ENCODE results near the gene EEFSEC.

EEFSEC gene

DNA sequence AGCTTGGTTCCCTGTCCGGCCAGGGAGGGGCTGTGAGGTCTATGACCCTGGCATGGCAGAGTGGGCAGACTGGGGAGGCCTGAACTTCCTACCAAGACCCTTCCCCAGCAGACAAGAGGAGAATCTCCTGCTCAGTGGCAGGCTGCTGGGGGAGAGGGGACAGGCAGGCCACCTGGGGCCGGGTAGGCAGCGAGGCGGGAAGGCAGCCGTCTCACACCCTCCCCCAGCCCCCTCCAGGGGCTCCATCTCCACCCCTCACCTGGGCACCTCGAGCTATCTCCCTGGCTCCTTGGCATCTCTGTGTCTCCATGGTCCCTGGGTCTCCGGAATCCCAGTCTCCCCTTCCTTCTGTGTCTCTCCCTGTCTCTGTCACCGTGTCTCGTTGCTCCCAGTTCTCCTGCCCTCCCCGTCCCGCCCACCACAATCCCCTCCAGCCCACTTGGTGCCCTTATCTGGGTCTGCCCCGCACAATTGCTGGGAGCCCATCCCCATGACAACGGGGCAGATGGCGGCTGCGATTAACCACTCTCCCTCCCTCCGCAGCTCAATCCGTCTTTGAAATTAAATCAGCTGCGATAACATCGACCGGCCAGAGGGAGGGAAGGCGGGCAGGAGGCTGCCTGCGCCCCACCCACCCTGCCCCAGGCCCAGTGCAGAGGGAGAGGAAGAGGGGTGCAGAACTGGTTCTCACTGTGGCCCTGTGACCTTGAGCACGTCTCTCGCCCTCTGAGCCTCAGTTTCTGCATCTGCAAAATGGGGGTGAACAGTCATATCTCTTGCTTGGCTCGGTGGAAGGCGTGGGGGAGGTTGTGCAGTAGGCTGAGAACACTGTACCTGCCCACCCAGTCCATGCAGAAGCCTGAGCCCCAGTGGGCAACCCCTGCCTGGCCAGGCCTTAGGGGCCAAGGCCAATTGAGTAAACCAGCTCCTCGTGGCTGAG lies 303.8 kb downstream of the EEFSEC start:
- no peak for DNase-seq

- DNase-seq: no peak
These were observed 304.7 kb downstream of the EEFSEC start for GRCh38 chr3:128457937-128458336.
